ENCODE measurements around the gene BID.
"Not testable (repeated sequence)": the region's sequence is repeated elsewhere in the genome, so short reads cannot be mapped to it uniquely, and the experiment has no call there.

BID gene

GRCh38 chr22:17773606-17774205 lies 563 bp downstream of the BID start:
- FAIRE-seq (peak; percentile 87), DNase-seq (ENCODE audit: insufficient read length) (peak; percentile 68)
- peak; percentile 61; the same call in 1 of the 2 replicates for TF ChIP-seq POLR2A (IDR thresholded peaks at IDR 0.05; ENCODE audit: low read depth, low read length)
- TF ChIP-seq TAF1 (IDR thresholded peaks at IDR 0.05; ENCODE audit: borderline replicate concordance, low read depth, low read length), result no peak; the same call in 1 of the 2 replicates

- TF ChIP-seq POLR2AphosphoS5 (IDR thresholded peaks at IDR 0.05; ENCODE audit: low read depth, low read length), result no peak; the same call in 1 of the 2 replicates
- TF ChIP-seq POLR2A (IDR thresholded peaks at IDR 0.05; ENCODE audit: low read depth, low read length), result 0 out of 2 replicates have a peak, but pooled peaks have one; percentile 15
- FAIRE-seq, result peak; percentile 9
- no peak for DNase-seq (ENCODE audit: insufficient read length)
These were observed 1.2 kb downstream of the BID start for GRCh38 chr22:17772958-17773605.

GRCh38 chr22:17772249-17772957 lies 1.9 kb downstream of the BID start:
- FAIRE-seq, result peak; percentile 63
- DNase-seq (ENCODE audit: insufficient read length), result no peak
- TF ChIP-seq POLR2AphosphoS5 (IDR thresholded peaks at IDR 0.05; ENCODE audit: low read depth, low read length) (no peak), TAF1 (IDR thresholded peaks at IDR 0.05; ENCODE audit: borderline replicate concordance, low read depth, low read length) (no peak), POLR2A (IDR thresholded peaks at IDR 0.05; ENCODE audit: low read depth, low read length) (no peak)

- TF ChIP-seq POLR2A (IDR thresholded peaks at IDR 0.05; ENCODE audit: low read depth, low read length) (no peak), POLR2AphosphoS5 (IDR thresholded peaks at IDR 0.05; ENCODE audit: low read depth, low read length) (no peak), TAF1 (IDR thresholded peaks at IDR 0.05; ENCODE audit: borderline replicate concordance, low read depth, low read length) (no peak)
- FAIRE-seq, result no peak
These were observed 3.8 kb downstream of the BID start for GRCh38 chr22:17770180-17771077.

GRCh38 chr22:17769716-17770082 lies 4.6 kb downstream of the BID start:
- DNase-seq (ENCODE audit: insufficient read length) (no peak), FAIRE-seq (no peak)
- TF ChIP-seq TAF1 (IDR thresholded peaks at IDR 0.05; ENCODE audit: borderline replicate concordance, low read depth, low read length), result no peak

More at GRCh38 chr22:17770180-17771077, 3.8 kb downstream of the BID start:
- DNase-seq (ENCODE audit: insufficient read length), result no peak

GRCh38 chr22:17769013-17769715 lies 5.1 kb downstream of the BID start:
- DNase-seq (ENCODE audit: insufficient read length) (no peak), FAIRE-seq (no peak)
- no peak for TF ChIP-seq POLR2AphosphoS5 (IDR thresholded peaks at IDR 0.05; ENCODE audit: low read depth, low read length)
- TF ChIP-seq POLR2A (IDR thresholded peaks at IDR 0.05; ENCODE audit: low read depth, low read length), result no peak
- TF ChIP-seq TAF1 (IDR thresholded peaks at IDR 0.05; ENCODE audit: borderline replicate concordance, low read depth, low read length), result no peak

GRCh38 chr22:17767233-17768065 lies 6.8 kb downstream of the BID start:
- no peak for TF ChIP-seq POLR2AphosphoS5 (IDR thresholded peaks at IDR 0.05; ENCODE audit: low read depth, low read length)
- TF ChIP-seq TAF1 (IDR thresholded peaks at IDR 0.05; ENCODE audit: borderline replicate concordance, low read depth, low read length), result no peak
- peak; percentile 96 for FAIRE-seq
- DNase-seq (ENCODE audit: insufficient read length), result peak; percentile 58

- FAIRE-seq, result peak; percentile 67
- DNase-seq (ENCODE audit: insufficient read length), result not testable (repeated sequence)
These were observed 9.4 kb downstream of the BID start for GRCh38 chr22:17764852-17765251.

- no peak for FAIRE-seq
- no peak for DNase-seq (ENCODE audit: insufficient read length)
- no peak for TF ChIP-seq POLR2A (IDR thresholded peaks at IDR 0.05; ENCODE audit: low read depth, low read length)
- no peak for TF ChIP-seq POLR2AphosphoS5 (IDR thresholded peaks at IDR 0.05; ENCODE audit: low read depth, low read length)
- TF ChIP-seq TAF1 (IDR thresholded peaks at IDR 0.05; ENCODE audit: borderline replicate concordance, low read depth, low read length), result no peak
These were observed 10.2 kb downstream of the BID start for GRCh38 chr22:17764036-17764435.

- not testable (repeated sequence) for FAIRE-seq; DNase-seq (ENCODE audit: insufficient read length)
These were observed 10.8 kb downstream of the BID start for GRCh38 chr22:17763442-17763841.

GRCh38 chr22:17761138-17761488 lies 13.2 kb downstream of the BID start:
- FAIRE-seq, result no peak
- no peak for DNase-seq (ENCODE audit: insufficient read length)

More at GRCh38 chr22:17761138-17761488, 13.2 kb downstream of the BID start:
- TF ChIP-seq POLR2AphosphoS5 (IDR thresholded peaks at IDR 0.05; ENCODE audit: low read depth, low read length), result no peak
- no peak for TF ChIP-seq POLR2A (IDR thresholded peaks at IDR 0.05; ENCODE audit: low read depth, low read length)
- no peak for TF ChIP-seq TAF1 (IDR thresholded peaks at IDR 0.05; ENCODE audit: borderline replicate concordance, low read depth, low read length)

Data from GM12892 (cell line).